Endothelial cell of umbilical vein (primary cell): ENCODE data around the gene NTNG1. TPM values are rescaled to one million over a fixed set of nuclear protein-coding genes. Genes with fewer than 3 reads are reported as not detected.

Source experiments
- BruUV-seq: library from RNA; stranded (reverse); fragments of 400-500 nt; replicated peaks from 2 replicates; lab custom pipeline; 2021; lab: Mats Ljungman, UMichigan
- CTCF ChIA-PET: fragments of 300-600, 350-600 bp; sonication (Branson Sonifier 250); formaldehyde crosslinking; loops from one replicate; lab custom pipeline; 2021; ENCODE audit warnings: antibody characterized with exemption, inconsistent platforms; lab: Charles Lee
- POLR2A ChIA-PET: fragments of 300-600, 350-600 bp; sonication (Branson Sonifier 250); formaldehyde crosslinking; loops from one replicate; lab custom pipeline; 2021; ENCODE audit warnings: antibody characterized with exemption, inconsistent platforms; lab: Charles Lee
- DNase-seq: peaks from one replicate; pipeline ENCODE4 v3.0.0-alpha.2; 2011; ENCODE audit warnings: low read depth, low spot score
- FAIRE-seq: peaks from 2 replicates; lab custom pipeline; 2011; peaks lifted over from hg19 to GRCh38; lab: Jason Lieb, UNC
- H2AFZ ChIP-seq: 2 replicates; pipeline ENCODE4 v1.6.0; 2012; ENCODE audit warnings: low read depth, low read length, control low read depth, inconsistent platforms
- H3K27ac ChIP-seq: 2 replicates; pipeline ENCODE4 v1.5.1; 2011; ENCODE audit warnings: low read depth, mild to moderate bottlenecking, control low read depth, low read length, moderate library complexity; ENCODE audit not compliant: insufficient read depth
- H3K27me3 ChIP-seq, 2 experiments: 2 replicates each; pipeline versions ENCODE4 v1.6.0 to v1.6.1; 2011; ENCODE audit warnings: low read length in 2 of 2, mixed read lengths in 1 of 2; ENCODE audit not compliant: control insufficient read depth in 2 of 2, insufficient read depth in 2 of 2
- H3K36me3 ChIP-seq, 2 experiments: 2 replicates in 1 of 2; 3 replicates in 1 of 2; pipeline ENCODE4 v1.5.1; 2011; ENCODE audit warnings: low read length in 2 of 2, mild to moderate bottlenecking in 1 of 2, moderate library complexity in 1 of 2; ENCODE audit not compliant: control insufficient read depth in 2 of 2, insufficient read depth in 2 of 2; ENCODE audit errors: extremely low read depth in 1 of 2
- H3K4me1 ChIP-seq: 3 replicates; pipeline ENCODE4 v1.5.1; 2011; ENCODE audit warnings: mild to moderate bottlenecking, low read length; ENCODE audit not compliant: control insufficient read depth, insufficient read depth; ENCODE audit errors: extremely low read depth
- H3K4me2 ChIP-seq: 2 replicates; pipeline ENCODE4 v1.6.1; 2011; ENCODE audit warnings: low read length, control low read depth, mixed read lengths; ENCODE audit not compliant: insufficient read depth
- H3K4me3 ChIP-seq, 3 experiments: fragments of 200-600 bp in 1 of 3; sonication (generic), shearing (Covaris generic) in 1 of 3; replicated peaks in 1 of 3; 2 replicates each; pipeline ENCODE4 v1.5.1; 2011 to 2016; ENCODE audit warnings: control low read depth in 3 of 3, low read length in 3 of 3, mild to moderate bottlenecking in 2 of 3, inconsistent platforms in 1 of 3, low read depth in 1 of 3, moderate library complexity in 1 of 3; ENCODE audit not compliant: insufficient read depth in 1 of 3
- H3K79me2 ChIP-seq: 2 replicates; pipeline ENCODE4 v1.6.0; 2012; ENCODE audit warnings: low read length, inconsistent platforms; ENCODE audit not compliant: control insufficient read depth, insufficient read depth
- H3K9ac ChIP-seq: replicated peaks from 2 replicates; pipeline ENCODE3; 2011; ENCODE audit warnings: low read length, control low read depth; ENCODE audit not compliant: insufficient read depth; ENCODE audit errors: extremely low read depth
- H3K9me1 ChIP-seq: replicated peaks from 3 replicates; pipeline ENCODE4 v1.6.0; 2011; ENCODE audit warnings: mild to moderate bottlenecking, low read length; ENCODE audit not compliant: control insufficient read depth, insufficient read depth; ENCODE audit errors: extremely low read depth
- H3K9me3 ChIP-seq: replicated peaks from 2 replicates; pipeline ENCODE4 v1.5.1; 2012; ENCODE audit warnings: low read length, inconsistent platforms; ENCODE audit not compliant: control insufficient read depth, insufficient read depth
- H4K20me1 ChIP-seq: replicated peaks from 2 replicates; pipeline ENCODE3; 2011; ENCODE audit warnings: mild to moderate bottlenecking, low read length; ENCODE audit not compliant: control insufficient read depth, insufficient read depth; ENCODE audit errors: extremely low read depth
- CTCF ChIP-seq, 2 donors: IDR thresholded peaks; 1 replicate in 1 of 2; 2 replicates in 1 of 2; pipeline ENCODE4 v1.5.1; 2011; ENCODE audit warnings: low read length in 2 of 2, mild to moderate bottlenecking in 2 of 2, moderate library complexity in 2 of 2, control low read depth in 1 of 2, inconsistent platforms in 1 of 2, low read depth in 1 of 2; ENCODE audit not compliant: insufficient read depth in 1 of 2; ENCODE audit errors: extremely low read depth in 1 of 2
- EZH2 ChIP-seq: IDR thresholded peaks from 2 replicates; pipeline ENCODE4 v1.6.1; 2012; ENCODE audit warnings: borderline replicate concordance, low read depth, mild to moderate bottlenecking, moderate library complexity, low read length, inconsistent platforms; ENCODE audit not compliant: severe bottlenecking
- FOS ChIP-seq: IDR thresholded peaks from 2 replicates; pipeline ENCODE4 v1.6.1; 2011; ENCODE audit warnings: mild to moderate bottlenecking, low read length, moderate library complexity, borderline replicate concordance; ENCODE audit not compliant: insufficient read depth
- GATA2 ChIP-seq: IDR thresholded peaks from 2 replicates; pipeline ENCODE4 v1.7.0; 2011; ENCODE audit warnings: low read depth, mild to moderate bottlenecking, moderate library complexity, mixed read lengths, low read length; ENCODE audit not compliant: insufficient read length, insufficient read depth
- JUN ChIP-seq: IDR thresholded peaks from 2 replicates; pipeline ENCODE4 v1.6.1; 2011; ENCODE audit warnings: borderline replicate concordance, low read depth; ENCODE audit not compliant: insufficient read length, insufficient read depth
- MYC ChIP-seq: IDR thresholded peaks from one replicate; pipeline ENCODE4 v1.6.1; 2011; ENCODE audit warnings: mild to moderate bottlenecking, low read depth, low read length
- POLR2A ChIP-seq: IDR thresholded peaks from 2 replicates; pipeline ENCODE4 v1.6.1; 2012; ENCODE audit warnings: low read depth, mild to moderate bottlenecking, control low read depth, low read length
- POLR2AphosphoS5 ChIP-seq: IDR thresholded peaks from 2 replicates; pipeline ENCODE4 v1.6.1; 2012; ENCODE audit warnings: low read depth, mild to moderate bottlenecking, control low read depth, low read length, moderate library complexity; ENCODE audit not compliant: insufficient read depth
- dilution Hi-C: fragments of 300-500 bp; cut with MboI; formaldehyde crosslinking; loops from one replicate; pipeline ENCODE4 v1.15.0; 2019; ENCODE audit warnings: low sequenced_read_pairs; ENCODE audit not compliant: extremely low pct_ligation_motif_present
- intact Hi-C: fragments of 100-400 bp; cut with micrococcal nuclease; formaldehyde crosslinking; loops from one replicate; pipeline ENCODE4 v1.10.0; 2022
- polyA plus RNA-seq, 4 experiments: library from polyadenylated mRNA; depleted of rRNA in 3 of 4; stranded (reverse) in 3 of 4; unstranded in 1 of 4; fragments of >200 nt; gene quantifications; 2 replicates each; pipeline versions ENCODE4 v1.2.1 to v1.2.3, GENCODE V29; 2011 to 2012; ENCODE audit warnings: missing spikeins in 1 of 4
- total RNA-seq: library from RNA; stranded (reverse); gene quantifications from 2 replicates; pipeline ENCODE4 v1.2.3, GENCODE V29; 2021
- TF ChIP-seq, protein P1 (sequence below): IDR thresholded peaks from 2 replicates; pipeline ENCODE4 v1.6.1; 2011; ENCODE audit not compliant: insufficient read depth, insufficient read length

NTNG1 gene
- total and polyA plus RNA-seq, 2 donors (not counting 3 experiments of a cell fraction or from before 2014, with no cell fraction given), result not detected

- ChIA-PET POLR2A (no interaction called here), CTCF (no interaction called here)
- Histone ChIP-seq H3K36me3 (no peaks in the 10 kb centered on the region), H3K9me3 (no peaks in the 10 kb centered on the region), H3K4me1 (no peaks in the 10 kb centered on the region), H3K4me2 (no peak overlapping the region), H2AFZ (no peak overlapping the region), H4K20me1 (no peaks in the 10 kb centered on the region), H3K27me3 (no peaks in the 10 kb centered on the region), H3K9me1 (no peaks in the 10 kb centered on the region), H3K79me2 (no peaks in the 10 kb centered on the region), H3K9ac (no peak overlapping the region), H3K27ac (no peak overlapping the region), H3K4me3 (no peak overlapping the region)
- no peak for TF ChIP-seq POLR2AphosphoS5
- no peak for TF ChIP-seq CTCF (IDR thresholded peaks at IDR 0.05; ENCODE audit: extremely low read depth in 1 of 2, insufficient read depth in 1 of 2, low read depth in 1 of 2, low read length in 2 of 2)
- TF ChIP-seq, protein P1, sequence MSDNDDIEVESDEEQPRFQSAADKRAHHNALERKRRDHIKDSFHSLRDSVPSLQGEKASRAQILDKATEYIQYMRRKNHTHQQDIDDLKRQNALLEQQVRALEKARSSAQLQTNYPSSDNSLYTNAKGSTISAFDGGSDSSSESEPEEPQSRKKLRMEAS, result no peak
- no peak for TF ChIP-seq FOS
- TF ChIP-seq JUN, result no peak
- TF ChIP-seq GATA2, result no peak
- no peak for TF ChIP-seq MYC
- TF ChIP-seq POLR2A, result no peak
- no peak for TF ChIP-seq EZH2
- no peak for DNase-seq
- FAIRE-seq, result no peak
- intact Hi-C loops (no loop called here), dilution Hi-C loops (no loop called here)
- no TSS peak for BruUV-seq
Measured at GRCh38 chr1:107481756-107482384, 341.0 kb downstream of the NTNG1 start.
